ENCODE data around the gene KCNIP2. TPM values are rescaled to one million over a fixed set of nuclear protein-coding genes. Genes with fewer than 3 reads are reported as not detected.

The KCNIP2 gene
- total RNA-seq (2016; rRNA removed; fragmentation: Illumina TruSeq; extraction: Trizol) (0.42 TPM in 1 of 2 replicates, not detected in the other), polyA plus RNA-seq (2011; rRNA removed) (0.70 and 0.88 TPM in 2 replicates), polyA minus RNA-seq (2011; rRNA and poly(A)+ RNA removed; ENCODE audit: low replicate concordance) (1.2 and 2.3 TPM in 2 replicates), Bru-seq, nascent RNA (percentile 57 among the genes with signal in this experiment), BruChase-seq, experiment 1, labeled RNA remaining after a 6-hour chase (percentile 86 among the genes with signal in this experiment), BruChase-seq, experiment 2, labeled RNA remaining after a 2-hour chase (percentile 76 among the genes with signal in this experiment)
- not detected in 2 replicates for total RNA-seq (2016; cell fraction: cytosol; rRNA removed; fragmentation: Illumina TruSeq; extraction: Trizol; ENCODE audit: low read depth)
- total RNA-seq (2016; cell fraction: insoluble cytoplasmic fraction; rRNA removed; fragmentation: Illumina TruSeq; extraction: Trizol), result 0.13 and 0.52 TPM in 2 replicates
- total RNA-seq (2016; cell fraction: membrane; rRNA removed; fragmentation: Illumina TruSeq; extraction: Trizol), result not detected in 2 replicates
- 1.1 and 1.7 TPM in 2 replicates for total RNA-seq (2016; cell fraction: nucleus; rRNA removed; fragmentation: Illumina TruSeq; extraction: Trizol)
- 0.13 TPM in 1 of 2 replicates, not detected in the other for polyA plus RNA-seq (2011; cell fraction: cytosol; rRNA removed)
- polyA plus RNA-seq (2011; cell fraction: nucleus; rRNA removed), result 3.4 and 3.8 TPM in 2 replicates
- polyA plus RNA-seq (2012), result 1.0 and 1.6 TPM in 2 replicates
- polyA plus RNA-seq (2016; cell fraction: cytosol; fragmentation: Illumina TruSeq; extraction: Trizol; ENCODE audit: low read depth), result not detected in 2 replicates
- polyA plus RNA-seq (2016; cell fraction: insoluble cytoplasmic fraction; fragmentation: Illumina TruSeq; extraction: Trizol; ENCODE audit: low read depth), result not detected in 2 replicates
- not detected in 2 replicates for polyA plus RNA-seq (2016; cell fraction: membrane; fragmentation: Illumina TruSeq; extraction: Trizol; ENCODE audit: low read depth)
- polyA plus RNA-seq (2016; cell fraction: nucleus; fragmentation: Illumina TruSeq; extraction: Trizol; ENCODE audit: insufficient read depth, low read depth), result 2.7 and 2.9 TPM in 2 replicates
- polyA minus RNA-seq (2011; cell fraction: cytosol; rRNA and poly(A)+ RNA removed), result not detected in 2 replicates
- polyA minus RNA-seq (2011; cell fraction: nucleus; rRNA and poly(A)+ RNA removed), result 4.1 and 7.7 TPM in 2 replicates
- long read RNA-seq, experiment 1, partial matches to known transcripts, result 0 of 1 reads
- long read RNA-seq, experiment 1, other reads (novel, unspliced or antisense), result 1 of 1 reads
- long read RNA-seq, experiment 2, result 0 reads

DNA sequence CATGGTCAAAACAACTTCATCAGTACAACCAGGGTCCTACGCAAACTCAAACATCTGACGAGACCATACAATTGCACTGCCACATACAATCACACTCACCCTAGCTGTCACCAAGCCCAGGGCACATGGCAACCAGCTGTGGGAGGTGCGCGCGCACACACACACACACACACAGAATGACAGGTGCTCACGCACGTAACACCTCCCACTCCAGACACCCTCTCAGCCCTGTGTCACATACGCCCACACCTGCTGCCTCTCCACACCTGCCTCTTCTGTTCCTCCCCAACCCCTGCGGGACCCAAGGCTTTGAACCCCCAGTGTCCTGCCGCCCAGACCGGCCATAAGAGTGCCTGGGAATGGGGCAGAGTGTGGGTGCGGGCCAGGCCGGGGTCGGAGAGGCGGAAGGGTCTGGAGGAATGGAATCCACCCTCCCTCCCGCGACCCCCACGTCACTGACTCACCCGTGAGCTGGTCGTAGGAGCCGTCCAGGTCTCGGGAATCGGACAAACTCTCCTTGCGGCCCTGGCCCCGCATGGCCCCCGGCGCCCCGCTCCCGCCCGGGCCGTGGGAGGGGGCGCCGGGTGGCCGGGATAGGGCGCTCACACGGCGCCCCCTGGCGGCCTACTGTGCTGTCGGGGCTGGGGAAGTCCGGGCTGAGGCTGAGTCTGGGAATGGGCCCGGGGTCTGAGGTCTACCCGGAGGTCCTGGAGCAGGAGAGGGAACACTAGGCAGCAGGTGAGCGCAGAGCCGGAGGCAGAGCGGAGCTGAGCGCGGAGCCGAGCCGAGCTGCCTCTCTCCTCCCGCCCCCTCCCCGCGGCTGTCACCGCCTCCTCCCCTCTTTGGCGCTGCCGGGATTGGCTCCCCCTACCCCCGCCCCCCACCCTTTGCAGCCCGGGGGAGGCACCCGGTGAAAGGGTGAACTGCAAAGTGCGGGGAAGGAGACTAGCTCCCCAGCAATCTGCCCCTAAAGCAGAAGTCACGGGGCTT lies at the start of gene KCNIP2:
Gene KCNIP2, minus strand, starts transcription at position 769 of the 990 bp plus-strand sequence. Its CDS starts 232 bp downstream, at position 537.
- CTCF ChIA-PET (ENCODE audit: low intra/inter-chr PET ratio, low total read pairs), result no interaction called here
- in situ Hi-C loops (cut with HindIII; ENCODE audit: extremely low pct_ligation_motif_present, low pct_unique_long_range_greater_than_20kb) (loop anchor here (5.0 kb wide), 1 partner anchor 169 kb away; no protein-coding TSS in a partner anchor), intact Hi-C loops (cut with micrococcal nuclease; ENCODE audit: unreplicated experiment) (no loop called here)
- POLR2A ChIA-PET, result no interaction called here
- Histone ChIP-seq H3K9me3 (ENCODE audit: low read length) (no peaks in the 10 kb centered on the region), H3K27me3 (ENCODE audit: control insufficient read depth in 1 of 2, insufficient read depth in 2 of 2, low read length in 2 of 2) (no peaks in the 10 kb centered on the region), H3K4me2 (ENCODE audit: low read depth, low read length) (no peak within 1 kb of the TSS), H3K36me3 (replicated peaks in 1 of 2; ENCODE audit: control insufficient read depth in 1 of 2, insufficient read depth in 2 of 2, low read length in 2 of 2) (peaks cover 4 to 12% of the 10 kb centered on the region in 2 experiments; a peak in 4 of 5 replicates), H3K9ac (ENCODE audit: insufficient read depth, low read depth, low read length) (no peak within 1 kb of the TSS), H2AFZ (ENCODE audit: low read length) (no peak within 1 kb of the TSS), H3K27ac (ENCODE audit: extremely low read length, insufficient read depth, low read length) (no peak within 1 kb of the TSS), H3K79me2 (ENCODE audit: insufficient read depth, low read length) (no peaks in the 10 kb centered on the region), H4K20me1 (ENCODE audit: insufficient read depth, low read length) (peaks cover 16% of the 10 kb centered on the region; the same call in 1 of the 2 replicates), H3K4me1 (ENCODE audit: insufficient read depth, low read length) (peaks cover 26% of the 10 kb centered on the region), H3K4me3 (replicated peaks in 1 of 3; ENCODE audit: insufficient read depth in 1 of 3, low read depth in 2 of 3, low read length in 3 of 3) (no peak within 1 kb of the TSS)
- BruUV-seq (replicated peaks), result no TSS peak
- peak; percentile 10; the same call in 2 of the 3 replicates for ATAC-seq
- no peak for FAIRE-seq
- no peak for DNase-seq (ENCODE audit: low spot score)
- WGBS (ENCODE audit: low lambda C conversion rate), result 94% methylated on average over 35 of the region's 60 CpGs
- TF ChIP-seq ZNF644 (CRISPR knock-in tag; IDR thresholded peaks at IDR 0.05; ENCODE audit: low read depth) (no peak), REL (CRISPR knock-in tag; conservative IDR thresholded peaks at IDR 0.05) (no peak), ZSCAN12 (CRISPR knock-in tag; IDR thresholded peaks at IDR 0.05) (no peak), AGO2 (optimal IDR thresholded peaks at IDR 0.05; ENCODE audit: low read depth, low read length) (peak; percentile 79), ZNF264 (CRISPR knock-in tag; IDR thresholded peaks at IDR 0.05) (no peak), ZNF772 (CRISPR knock-in tag; IDR thresholded peaks at IDR 0.05) (no peak), ZBTB33 (CRISPR knock-in tag; IDR thresholded peaks at IDR 0.05) (0 out of 2 replicates have a peak, but pooled peaks have one; percentile 59), ONECUT2 (CRISPR knock-in tag; IDR thresholded peaks at IDR 0.05) (no peak), HOXA5 (CRISPR knock-in tag; IDR thresholded peaks at IDR 0.05) (no peak)
- TF ChIP-seq, protein P1, sequence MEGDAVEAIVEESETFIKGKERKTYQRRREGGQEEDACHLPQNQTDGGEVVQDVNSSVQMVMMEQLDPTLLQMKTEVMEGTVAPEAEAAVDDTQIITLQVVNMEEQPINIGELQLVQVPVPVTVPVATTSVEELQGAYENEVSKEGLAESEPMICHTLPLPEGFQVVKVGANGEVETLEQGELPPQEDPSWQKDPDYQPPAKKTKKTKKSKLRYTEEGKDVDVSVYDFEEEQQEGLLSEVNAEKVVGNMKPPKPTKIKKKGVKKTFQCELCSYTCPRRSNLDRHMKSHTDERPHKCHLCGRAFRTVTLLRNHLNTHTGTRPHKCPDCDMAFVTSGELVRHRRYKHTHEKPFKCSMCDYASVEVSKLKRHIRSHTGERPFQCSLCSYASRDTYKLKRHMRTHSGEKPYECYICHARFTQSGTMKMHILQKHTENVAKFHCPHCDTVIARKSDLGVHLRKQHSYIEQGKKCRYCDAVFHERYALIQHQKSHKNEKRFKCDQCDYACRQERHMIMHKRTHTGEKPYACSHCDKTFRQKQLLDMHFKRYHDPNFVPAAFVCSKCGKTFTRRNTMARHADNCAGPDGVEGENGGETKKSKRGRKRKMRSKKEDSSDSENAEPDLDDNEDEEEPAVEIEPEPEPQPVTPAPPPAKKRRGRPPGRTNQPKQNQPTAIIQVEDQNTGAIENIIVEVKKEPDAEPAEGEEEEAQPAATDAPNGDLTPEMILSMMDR (CRISPR knock-in tag; IDR thresholded peaks at IDR 0.05), result peak; percentile 28; the same call in 1 of the 2 replicates
- TF ChIP-seq, protein P2, sequence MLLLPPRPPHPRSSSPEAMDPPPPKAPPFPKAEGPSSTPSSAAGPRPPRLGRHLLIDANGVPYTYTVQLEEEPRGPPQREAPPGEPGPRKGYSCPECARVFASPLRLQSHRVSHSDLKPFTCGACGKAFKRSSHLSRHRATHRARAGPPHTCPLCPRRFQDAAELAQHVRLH (CRISPR knock-in tag; IDR thresholded peaks at IDR 0.05; ENCODE audit: borderline replicate concordance, low read depth), result no peak
